HepG2 (cell line): Measurements from ENCODE around the gene NEK8. TPM values are rescaled to one million over a fixed set of nuclear protein-coding genes. Genes with fewer than 3 reads are reported as not detected.

Experiments
- ARNTL ChIP-seq: sonication (generic); formaldehyde crosslinking; IDR thresholded peaks from 2 replicates; pipeline ENCODE4 v1.4.0; 2020; ENCODE audit warnings: mild to moderate bottlenecking, missing genetic modification reagents
- ELF1 ChIP-seq: sonication (generic); formaldehyde crosslinking; IDR thresholded peaks from 2 replicates; pipeline ENCODE4 v1.4.0; 2020; ENCODE audit warnings: missing genetic modification reagents
- GABPB1 ChIP-seq: IDR thresholded peaks from 2 replicates; pipeline ENCODE4 v1.6.1; 2016; ENCODE audit warnings: mild to moderate bottlenecking, missing genetic modification reagents, moderate library complexity, missing compliant biosample characterization
- HNRNPH1 ChIP-seq: fragments of 200-400 bp; formaldehyde crosslinking; optimal IDR thresholded peaks from 2 replicates; pipeline ENCODE3; 2017; ENCODE audit warnings: mild to moderate bottlenecking, low read depth, low read length
- IRF2 ChIP-seq: IDR thresholded peaks from 2 replicates; pipeline ENCODE4 v1.6.1; 2018; ENCODE audit warnings: missing genetic modification reagents, missing compliant biosample characterization
- ISL2 ChIP-seq: sonication (generic); formaldehyde crosslinking; IDR thresholded peaks from 2 replicates; pipeline ENCODE4 v1.5.0; 2020; ENCODE audit warnings: missing genetic modification reagents
- KAT7 ChIP-seq: IDR thresholded peaks from 2 replicates; pipeline ENCODE4 v1.6.1; 2018; ENCODE audit warnings: borderline replicate concordance, missing compliant biosample characterization
- KDM4B ChIP-seq: sonication (generic); formaldehyde crosslinking; IDR thresholded peaks from 2 replicates; pipeline ENCODE4 v1.4.0; 2020; ENCODE audit warnings: missing genetic modification reagents
- KMT2A ChIP-seq: sonication (generic); formaldehyde crosslinking; IDR thresholded peaks from 2 replicates; pipeline ENCODE4 v1.4.0; 2020; ENCODE audit warnings: missing genetic modification reagents
- MED8 ChIP-seq: sonication (generic); formaldehyde crosslinking; IDR thresholded peaks from 2 replicates; pipeline ENCODE4 v1.8.1; 2023; ENCODE audit warnings: mild to moderate bottlenecking, missing genetic modification reagents; ENCODE audit not compliant: insufficient replicate concordance
- NFIB ChIP-seq: sonication (generic); formaldehyde crosslinking; IDR thresholded peaks from 2 replicates; pipeline ENCODE4 v1.9.0; 2021; ENCODE audit warnings: missing genetic modification reagents, mild to moderate bottlenecking, borderline replicate concordance
- RARA ChIP-seq: IDR thresholded peaks from 2 replicates; pipeline ENCODE4 v1.6.1; 2016; ENCODE audit warnings: missing genetic modification reagents, missing compliant biosample characterization
- RXRA ChIP-seq: sonication (generic); formaldehyde crosslinking; IDR thresholded peaks from 2 replicates; pipeline ENCODE4 v1.5.1; 2020; ENCODE audit warnings: missing genetic modification reagents
- TFDP2 ChIP-seq: sonication (generic); formaldehyde crosslinking; IDR thresholded peaks from 2 replicates; pipeline ENCODE4 v1.4.0; 2020; ENCODE audit warnings: missing genetic modification reagents
- ZGPAT ChIP-seq: IDR thresholded peaks from 2 replicates; pipeline ENCODE4 v1.6.1; 2016; ENCODE audit warnings: mild to moderate bottlenecking
- ZNF124 ChIP-seq: sonication (generic); formaldehyde crosslinking; IDR thresholded peaks from 2 replicates; pipeline ENCODE4 v1.4.0; 2020; ENCODE audit warnings: missing genetic modification reagents
- ZNF205 ChIP-seq: IDR thresholded peaks from 2 replicates; pipeline ENCODE4 v1.6.1; 2018; ENCODE audit warnings: missing biosample characterization, missing genetic modification reagents
- ZNF230 ChIP-seq: sonication (generic); formaldehyde crosslinking; IDR thresholded peaks from 2 replicates; pipeline ENCODE4 v1.4.0; 2020; ENCODE audit warnings: mild to moderate bottlenecking, missing genetic modification reagents
- ZNF605 ChIP-seq: sonication (generic); formaldehyde crosslinking; IDR thresholded peaks from 2 replicates; pipeline ENCODE4 v1.8.0; 2022; ENCODE audit warnings: mild to moderate bottlenecking, missing genetic modification reagents
- ZNF788 ChIP-seq: sonication (generic); formaldehyde crosslinking; IDR thresholded peaks from 2 replicates; pipeline ENCODE4 v1.5.0; 2020; ENCODE audit warnings: mild to moderate bottlenecking, missing genetic modification reagents, borderline replicate concordance
- ZNF83 ChIP-seq: sonication (generic); formaldehyde crosslinking; IDR thresholded peaks from 2 replicates; pipeline ENCODE4 v1.4.0; 2020; ENCODE audit warnings: missing genetic modification reagents, mild to moderate bottlenecking, borderline replicate concordance
- ZZZ3 ChIP-seq: sonication (generic); formaldehyde crosslinking; IDR thresholded peaks from 2 replicates; pipeline ENCODE4 v1.4.0; 2020; ENCODE audit warnings: missing genetic modification reagents, mild to moderate bottlenecking, borderline replicate concordance
- polyA plus RNA-seq, 8 experiments: library from polyadenylated mRNA; depleted of rRNA in 3 of 8; stranded (reverse) in 7 of 8; unstranded in 1 of 8; fragments of >200 nt; fragmentation: Illumina TruSeq in 4 of 8; extraction: Trizol in 4 of 8; gene quantifications; 2 replicates each; pipeline versions ENCODE4 v1.2.1 to v1.2.3, GENCODE V29; 2011 to 2016; ENCODE audit warnings: low read depth in 4 of 8, missing spikeins in 1 of 8, mixed read lengths in 1 of 8; ENCODE audit not compliant: insufficient read depth in 1 of 8
- total RNA-seq, 5 experiments: library from RNA; depleted of rRNA; stranded (reverse); fragments of >200 nt; fragmentation: Illumina TruSeq; extraction: Trizol; gene quantifications; 2 replicates each; pipeline ENCODE4 v1.2.3, GENCODE V29; 2016; ENCODE audit warnings: low read depth in 1 of 5
- TF ChIP-seq, protein P1 (sequence below): sonication (generic); formaldehyde crosslinking; IDR thresholded peaks from 2 replicates; pipeline ENCODE4 v1.8.0; 2022; ENCODE audit warnings: low read depth, missing genetic modification reagents
- TF ChIP-seq, protein P2 (sequence below): IDR thresholded peaks from 2 replicates; pipeline ENCODE4 v1.6.1; 2016
- TF ChIP-seq, protein P3 (sequence below): sonication (generic); formaldehyde crosslinking; IDR thresholded peaks from 2 replicates; pipeline ENCODE4 v1.5.0; 2020; ENCODE audit warnings: missing genetic modification reagents

Gene NEK8
- total and polyA plus RNA-seq, 2 of the 13 experiments (the other 11 are each of a cell fraction or from before 2014, with no cell fraction given) = 5.8 to 13.5 TPM

DNA sequence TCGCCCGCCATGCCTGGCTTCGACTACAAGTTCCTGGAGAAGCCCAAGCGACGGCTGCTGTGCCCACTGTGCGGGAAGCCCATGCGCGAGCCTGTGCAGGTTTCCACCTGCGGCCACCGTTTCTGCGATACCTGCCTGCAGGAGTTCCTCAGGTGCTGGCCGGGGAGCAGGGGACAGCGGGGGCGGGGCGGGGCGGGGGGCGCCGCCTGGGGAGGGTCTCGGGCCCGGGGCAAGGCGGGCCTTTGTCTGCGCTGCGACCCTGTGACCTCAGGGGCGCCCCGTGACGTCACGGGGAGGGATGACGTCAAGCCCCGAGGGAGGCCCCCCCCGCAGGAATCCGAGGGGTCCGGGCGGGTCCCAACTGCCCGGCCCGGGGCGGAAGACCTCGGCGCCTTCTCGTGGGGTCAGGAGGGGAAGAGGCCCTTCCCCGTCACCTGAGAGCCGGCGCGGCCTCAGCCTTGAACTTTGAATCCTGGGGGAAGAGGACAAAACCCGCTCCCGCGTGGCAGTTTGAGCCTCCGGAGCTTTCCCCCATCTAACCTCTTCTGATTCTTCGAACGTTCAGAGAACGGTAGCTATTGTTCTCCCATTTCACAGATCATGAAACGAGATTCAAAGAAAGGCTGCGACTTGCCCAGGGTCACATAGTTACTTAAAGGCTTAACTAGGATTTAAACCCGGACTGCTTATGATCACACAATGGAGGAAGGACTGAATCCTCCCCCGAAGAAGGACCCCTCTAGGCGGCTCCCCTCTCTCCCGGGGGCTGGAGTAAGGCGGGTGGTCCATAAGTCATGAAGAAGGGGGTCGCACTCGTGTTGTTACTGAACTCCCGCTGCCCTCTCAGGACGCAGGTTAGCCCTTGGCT lies 15.8 kb downstream of the NEK8 start (continued):
- TF ChIP-seq TFDP2 (no peak), IRF2 (CRISPR knock-in tag) (0 out of 2 replicates have a peak, but pooled peaks have one; percentile 7), MED8 (CRISPR knock-in tag) (peak; percentile 57), ISL2 (peak; percentile 27; the same call in 1 of the 2 replicates), KMT2A (CRISPR knock-in tag) (0 out of 2 replicates have a peak, but pooled peaks have one; percentile 14), HNRNPH1 (peak; percentile 39), ZNF230 (peak; percentile 68), NFIB (CRISPR knock-in tag) (no peak), ZNF124 (CRISPR knock-in tag) (no peak), GABPB1 (peak; percentile 53), RXRA (CRISPR knock-in tag) (peak; percentile 90), KAT7 (0 out of 2 replicates have a peak, but pooled peaks have one; percentile 52), ZZZ3 (CRISPR knock-in tag) (no peak), ZNF605 (CRISPR knock-in tag) (no peak), KDM4B (CRISPR knock-in tag) (peak; percentile 28; the same call in 1 of the 2 replicates), ZGPAT (CRISPR knock-in tag) (peak; percentile 35; the same call in 1 of the 2 replicates), ZNF83 (CRISPR knock-in tag) (0 out of 2 replicates have a peak, but pooled peaks have one; percentile 11), RARA (CRISPR knock-in tag) (peak; percentile 88), ELF1 (CRISPR knock-in tag) (peak; percentile 72), ZNF205 (CRISPR knock-in tag) (peak; percentile 74), ARNTL (CRISPR knock-in tag) (peak; percentile 46; the same call in 1 of the 2 replicates), ZNF788 (peak; percentile 17; the same call in 1 of the 2 replicates)
- TF ChIP-seq, protein P1, sequence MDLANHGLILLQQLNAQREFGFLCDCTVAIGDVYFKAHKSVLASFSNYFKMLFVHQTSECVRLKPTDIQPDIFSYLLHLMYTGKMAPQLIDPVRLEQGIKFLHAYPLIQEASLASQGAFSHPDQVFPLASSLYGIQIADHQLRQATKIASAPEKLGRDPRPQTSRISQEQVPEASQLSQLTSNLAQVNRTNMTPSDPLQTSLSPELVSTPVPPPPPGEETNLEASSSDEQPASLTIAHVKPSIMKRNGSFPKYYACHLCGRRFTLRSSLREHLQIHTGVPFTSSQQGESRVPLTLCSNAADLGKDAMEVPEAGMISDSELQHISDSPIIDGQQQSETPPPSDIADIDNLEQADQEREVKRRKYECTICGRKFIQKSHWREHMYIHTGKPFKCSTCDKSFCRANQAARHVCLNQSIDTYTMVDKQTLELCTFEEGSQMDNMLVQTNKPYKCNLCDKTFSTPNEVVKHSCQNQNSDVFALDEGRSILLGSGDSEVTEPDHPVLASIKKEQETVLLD (CRISPR knock-in tag) = peak; percentile 62; the same call in 1 of the 2 replicates
- TF ChIP-seq, protein P2, sequence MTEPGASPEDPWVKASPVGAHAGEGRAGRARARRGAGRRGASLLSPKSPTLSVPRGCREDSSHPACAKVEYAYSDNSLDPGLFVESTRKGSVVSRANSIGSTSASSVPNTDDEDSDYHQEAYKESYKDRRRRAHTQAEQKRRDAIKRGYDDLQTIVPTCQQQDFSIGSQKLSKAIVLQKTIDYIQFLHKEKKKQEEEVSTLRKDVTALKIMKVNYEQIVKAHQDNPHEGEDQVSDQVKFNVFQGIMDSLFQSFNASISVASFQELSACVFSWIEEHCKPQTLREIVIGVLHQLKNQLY (CRISPR knock-in tag) = no peak
- TF ChIP-seq, protein P3, sequence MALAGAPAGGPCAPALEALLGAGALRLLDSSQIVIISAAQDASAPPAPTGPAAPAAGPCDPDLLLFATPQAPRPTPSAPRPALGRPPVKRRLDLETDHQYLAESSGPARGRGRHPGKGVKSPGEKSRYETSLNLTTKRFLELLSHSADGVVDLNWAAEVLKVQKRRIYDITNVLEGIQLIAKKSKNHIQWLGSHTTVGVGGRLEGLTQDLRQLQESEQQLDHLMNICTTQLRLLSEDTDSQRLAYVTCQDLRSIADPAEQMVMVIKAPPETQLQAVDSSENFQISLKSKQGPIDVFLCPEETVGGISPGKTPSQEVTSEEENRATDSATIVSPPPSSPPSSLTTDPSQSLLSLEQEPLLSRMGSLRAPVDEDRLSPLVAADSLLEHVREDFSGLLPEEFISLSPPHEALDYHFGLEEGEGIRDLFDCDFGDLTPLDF (CRISPR knock-in tag) = no peak
